ENCODE results near the gene OSBPL5. TPM values are rescaled to one million over a fixed set of nuclear protein-coding genes. Genes with fewer than 3 reads are reported as not detected.

OSBPL5 gene
- total RNA-seq, 1 experiment from 2014 or later, result 6.4 TPM

- Histone ChIP-seq H3K27ac (no peak overlapping the region), H3K36me3 (ENCODE audit: low read depth) (peaks cover 5% of the 10 kb centered on the region), H3K9me2 (ENCODE audit: insufficient read depth) (no peaks in the 10 kb centered on the region), H3K79me2 (ENCODE audit: low read depth) (peaks cover 25% of the 10 kb centered on the region), H3F3A (ENCODE audit: insufficient read depth, low read depth) (peaks cover 6% of the 10 kb centered on the region; the same call in 1 of the 2 replicates), H2AFZ (no peak overlapping the region), H4K20me1 (ENCODE audit: insufficient read depth) (peaks cover 87% of the 10 kb centered on the region), H3K27me3 (ENCODE audit: insufficient read depth, low read depth) (no peaks in the 10 kb centered on the region), H3K4me3 (no peak overlapping the region), H3K9me3 (ENCODE audit: insufficient read depth, low read depth) (no peaks in the 10 kb centered on the region), H3K4me2 (no peak overlapping the region), H3K4me1 (replicated peaks; ENCODE audit: insufficient read depth) (no peaks in the 10 kb centered on the region)
- ChIA-PET POLR2A (ENCODE audit: unreplicated experiment) (no interaction called here), CTCF (no interaction called here)
- DNase-seq, result no peak
- TF ChIP-seq EZH2 (IDR thresholded peaks at IDR 0.05; ENCODE audit: low read depth), result no peak
- TF ChIP-seq, protein P1, sequence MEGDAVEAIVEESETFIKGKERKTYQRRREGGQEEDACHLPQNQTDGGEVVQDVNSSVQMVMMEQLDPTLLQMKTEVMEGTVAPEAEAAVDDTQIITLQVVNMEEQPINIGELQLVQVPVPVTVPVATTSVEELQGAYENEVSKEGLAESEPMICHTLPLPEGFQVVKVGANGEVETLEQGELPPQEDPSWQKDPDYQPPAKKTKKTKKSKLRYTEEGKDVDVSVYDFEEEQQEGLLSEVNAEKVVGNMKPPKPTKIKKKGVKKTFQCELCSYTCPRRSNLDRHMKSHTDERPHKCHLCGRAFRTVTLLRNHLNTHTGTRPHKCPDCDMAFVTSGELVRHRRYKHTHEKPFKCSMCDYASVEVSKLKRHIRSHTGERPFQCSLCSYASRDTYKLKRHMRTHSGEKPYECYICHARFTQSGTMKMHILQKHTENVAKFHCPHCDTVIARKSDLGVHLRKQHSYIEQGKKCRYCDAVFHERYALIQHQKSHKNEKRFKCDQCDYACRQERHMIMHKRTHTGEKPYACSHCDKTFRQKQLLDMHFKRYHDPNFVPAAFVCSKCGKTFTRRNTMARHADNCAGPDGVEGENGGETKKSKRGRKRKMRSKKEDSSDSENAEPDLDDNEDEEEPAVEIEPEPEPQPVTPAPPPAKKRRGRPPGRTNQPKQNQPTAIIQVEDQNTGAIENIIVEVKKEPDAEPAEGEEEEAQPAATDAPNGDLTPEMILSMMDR (conservative IDR thresholded peaks at IDR 0.05), result no peak
- BruUV-seq (replicated peaks), result no TSS peak
- intact Hi-C loops (cut with micrococcal nuclease; ENCODE audit: unreplicated experiment), result no loop called here
These were observed 121.7 kb downstream of the OSBPL5 start for GRCh38 chr11:3043315-3043871.

DNA sequence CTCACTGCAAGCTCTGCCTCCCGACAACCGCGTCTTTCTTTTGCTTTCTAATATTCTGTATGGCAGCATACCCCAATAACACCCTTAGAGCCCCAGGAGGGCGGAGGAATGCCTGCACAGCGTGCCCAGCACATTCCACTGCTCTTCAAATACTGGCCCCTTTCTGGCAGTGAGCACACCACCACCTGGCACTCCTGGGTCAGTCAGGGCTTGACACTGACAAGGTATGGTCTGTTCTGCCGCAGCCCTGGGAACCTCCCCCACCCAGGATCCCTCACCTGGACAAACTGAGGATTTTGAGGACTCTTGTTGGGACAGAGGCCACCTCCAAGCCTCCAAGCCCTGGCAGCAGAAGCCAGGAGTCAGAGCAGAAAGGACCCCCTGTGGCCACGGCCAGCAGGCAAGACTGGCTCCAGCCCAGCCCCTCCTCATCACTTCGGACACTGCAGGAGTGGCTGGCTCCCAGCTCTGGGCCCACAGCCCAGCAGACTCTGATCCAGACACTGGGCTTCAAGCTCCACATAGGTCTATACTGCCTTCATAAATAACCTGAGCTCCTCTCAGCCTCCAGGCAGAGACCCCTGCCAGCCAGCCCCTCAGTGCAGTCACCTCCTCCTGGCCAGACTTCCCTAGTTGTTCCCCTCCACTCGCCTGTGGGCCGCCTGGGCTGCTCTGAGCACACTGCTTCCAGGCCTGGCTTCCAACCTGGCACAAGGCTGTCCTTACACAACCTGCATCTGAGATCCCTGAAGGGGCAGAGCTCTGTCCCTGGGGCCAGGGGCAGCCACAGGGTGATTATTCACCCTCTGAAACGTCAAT lies 122.4 kb downstream of the OSBPL5 start:
- H2AFZ ChIP-seq, result no peak overlapping the region
- H4K20me1 ChIP-seq (ENCODE audit: insufficient read depth), result peaks cover 87% of the 10 kb centered on the region
- H3K36me3 ChIP-seq (ENCODE audit: low read depth), result peaks cover 5% of the 10 kb centered on the region
- POLR2A ChIA-PET (ENCODE audit: unreplicated experiment), result no interaction called here
- H3K4me3 ChIP-seq, result no peak overlapping the region
- TF ChIP-seq EZH2 (IDR thresholded peaks at IDR 0.05; ENCODE audit: low read depth), result no peak
- TF ChIP-seq, protein P1 (conservative IDR thresholded peaks at IDR 0.05), result no peak
- intact Hi-C loops (cut with micrococcal nuclease; ENCODE audit: unreplicated experiment), result no loop called here
- BruUV-seq (replicated peaks), result no TSS peak
- H3K79me2 ChIP-seq (ENCODE audit: low read depth), result peaks cover 19% of the 10 kb centered on the region
- peaks cover 11% of the 10 kb centered on the region; the same call in 1 of the 2 replicates for H3F3A ChIP-seq (ENCODE audit: insufficient read depth, low read depth)
- H3K4me1 ChIP-seq (replicated peaks; ENCODE audit: insufficient read depth), result no peaks in the 10 kb centered on the region
- no peak overlapping the region for H3K27ac ChIP-seq
- H3K4me2 ChIP-seq, result no peak overlapping the region
- no peaks in the 10 kb centered on the region for H3K9me3 ChIP-seq (ENCODE audit: insufficient read depth, low read depth)
- H3K27me3 ChIP-seq (ENCODE audit: insufficient read depth, low read depth), result no peaks in the 10 kb centered on the region
- H3K9me2 ChIP-seq (ENCODE audit: insufficient read depth), result no peaks in the 10 kb centered on the region
- CTCF ChIA-PET, result no interaction called here
- no peak for DNase-seq

GRCh38 chr11:3041699-3042441 lies 123.2 kb downstream of the OSBPL5 start:
- Histone ChIP-seq H3K9me3 (ENCODE audit: insufficient read depth, low read depth) (no peaks in the 10 kb centered on the region), H3K27me3 (ENCODE audit: insufficient read depth, low read depth) (no peaks in the 10 kb centered on the region), H3K27ac (no peak overlapping the region), H3K9me2 (ENCODE audit: insufficient read depth) (no peaks in the 10 kb centered on the region), H3K79me2 (ENCODE audit: low read depth) (peaks cover 12% of the 10 kb centered on the region), H3K4me3 (no peak overlapping the region), H3K36me3 (ENCODE audit: low read depth) (peaks cover 5% of the 10 kb centered on the region), H3K4me1 (replicated peaks; ENCODE audit: insufficient read depth) (no peaks in the 10 kb centered on the region), H4K20me1 (ENCODE audit: insufficient read depth) (peaks cover 86% of the 10 kb centered on the region), H3K4me2 (no peak overlapping the region), H2AFZ (no peak overlapping the region), H3F3A (ENCODE audit: insufficient read depth, low read depth) (peaks cover 14% of the 10 kb centered on the region; the same call in 1 of the 2 replicates)
- ChIA-PET CTCF (no interaction called here), POLR2A (ENCODE audit: unreplicated experiment) (no interaction called here)
- no TSS peak for BruUV-seq (replicated peaks)
- intact Hi-C loops (cut with micrococcal nuclease; ENCODE audit: unreplicated experiment), result no loop called here
- DNase-seq, result no peak
- TF ChIP-seq, protein P1 (conservative IDR thresholded peaks at IDR 0.05), result no peak
- no peak for TF ChIP-seq EZH2 (IDR thresholded peaks at IDR 0.05; ENCODE audit: low read depth)
